ENCODE measurements around the gene ANTKMT.

The ANTKMT gene, protein sequence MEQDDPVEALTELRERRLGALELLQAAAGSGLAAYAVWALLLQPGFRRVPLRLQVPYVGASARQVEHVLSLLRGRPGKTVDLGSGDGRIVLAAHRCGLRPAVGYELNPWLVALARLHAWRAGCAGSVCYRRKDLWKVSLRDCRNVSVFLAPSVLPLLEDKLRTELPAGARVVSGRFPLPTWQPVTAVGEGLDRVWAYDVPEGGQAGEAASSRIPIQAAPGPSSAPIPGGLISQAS

DNA sequence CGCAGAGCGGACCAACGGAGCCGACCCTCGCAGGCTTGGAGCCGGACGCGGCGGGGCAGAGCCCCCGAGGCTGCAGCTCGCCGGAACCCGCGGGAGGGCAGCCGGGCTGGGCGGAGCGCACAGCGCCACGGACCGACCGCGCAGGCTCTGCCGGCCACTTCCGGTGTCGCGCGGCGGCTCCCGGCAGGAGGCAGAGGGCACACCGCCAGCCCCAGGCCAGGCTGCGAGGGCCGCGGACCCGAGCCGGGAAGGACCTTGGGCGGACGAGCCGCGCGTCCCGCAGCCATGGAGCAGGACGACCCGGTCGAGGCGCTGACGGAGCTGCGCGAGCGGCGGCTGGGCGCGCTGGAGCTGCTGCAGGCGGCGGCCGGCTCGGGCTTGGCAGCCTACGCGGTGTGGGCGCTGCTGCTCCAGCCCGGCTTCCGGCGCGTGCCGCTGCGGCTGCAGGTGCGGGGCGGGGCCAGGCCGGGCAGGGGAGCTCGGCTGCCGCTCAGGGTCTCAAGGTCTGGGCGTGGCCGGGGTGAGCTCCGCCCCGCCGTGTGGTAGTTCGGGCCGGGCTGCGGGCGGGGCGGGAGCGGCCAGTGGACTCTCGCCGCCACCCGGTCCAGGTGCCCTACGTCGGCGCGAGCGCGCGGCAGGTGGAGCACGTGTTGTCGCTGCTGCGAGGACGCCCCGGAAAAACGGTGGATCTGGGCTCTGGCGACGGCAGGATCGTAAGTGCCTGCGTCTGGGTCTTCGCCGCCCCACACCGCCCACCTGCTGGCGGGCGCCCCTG, at the start of gene ANTKMT:
TSS of gene ANTKMT (plus strand) at position 157 of the 775 bp plus-strand sequence. CDS start at position 286, 129 bp downstream.
- DNase-seq (ENCODE audit: low read depth), result peak; percentile 54

DNA sequence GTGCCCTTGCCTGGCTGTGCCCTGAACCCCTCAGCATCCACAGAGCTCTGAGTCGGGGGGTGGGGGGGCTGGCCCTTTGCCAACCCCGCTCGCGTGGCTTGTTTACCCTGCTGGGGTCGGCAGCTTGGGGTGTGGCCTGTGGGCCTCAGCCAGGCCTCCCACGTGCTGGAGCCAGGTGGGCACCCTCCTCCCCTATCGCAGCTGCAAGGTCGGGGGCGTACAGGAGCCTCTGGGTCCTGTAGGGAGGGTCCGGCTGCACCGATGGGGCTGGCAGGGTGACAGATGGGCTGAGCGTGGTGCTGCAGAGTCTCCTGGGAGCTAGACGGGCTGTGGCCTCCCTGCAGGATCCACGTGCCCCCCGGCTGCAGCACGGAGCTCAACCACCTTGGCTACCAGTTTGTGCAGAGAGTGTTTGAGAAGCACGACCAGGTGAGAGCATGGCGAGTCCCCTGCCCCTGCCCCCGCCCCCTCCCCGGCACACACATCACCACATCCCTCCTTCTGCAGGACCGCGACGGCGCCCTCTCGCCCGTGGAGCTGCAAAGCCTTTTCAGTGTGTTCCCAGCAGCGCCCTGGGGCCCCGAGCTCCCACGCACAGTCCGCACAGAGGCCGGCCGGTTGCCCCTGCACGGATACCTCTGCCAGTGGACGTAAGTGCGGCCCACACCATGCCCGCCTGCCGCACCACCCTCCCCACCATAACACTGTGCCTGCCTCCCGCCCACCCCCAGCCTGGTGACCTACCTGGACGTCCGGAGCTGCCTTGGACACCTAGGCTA, 49.4 kb upstream of the ANTKMT start:
- no peak for DNase-seq (ENCODE audit: low read depth)

DNA sequence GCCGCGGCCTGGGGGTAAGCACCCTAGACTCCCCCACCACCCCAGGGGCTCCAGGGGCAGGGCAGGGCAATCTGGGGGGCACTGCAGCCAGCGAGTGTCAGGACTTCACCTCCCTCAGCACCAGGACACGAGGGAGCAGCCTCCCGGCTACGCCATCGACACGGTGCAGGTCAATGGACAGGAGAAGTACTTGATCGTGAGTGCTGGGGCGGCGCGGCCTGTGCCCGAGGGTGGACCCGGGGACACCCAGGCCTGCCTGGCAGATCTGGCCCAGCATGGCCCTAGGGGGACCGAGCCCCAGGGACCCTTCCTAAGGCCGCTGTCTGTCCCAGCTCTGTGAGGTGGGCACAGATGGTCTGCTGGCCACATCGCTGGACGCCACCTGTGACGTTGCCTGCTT, 48.6 kb upstream of the ANTKMT start:
- DNase-seq (ENCODE audit: low read depth), result no peak

DNA sequence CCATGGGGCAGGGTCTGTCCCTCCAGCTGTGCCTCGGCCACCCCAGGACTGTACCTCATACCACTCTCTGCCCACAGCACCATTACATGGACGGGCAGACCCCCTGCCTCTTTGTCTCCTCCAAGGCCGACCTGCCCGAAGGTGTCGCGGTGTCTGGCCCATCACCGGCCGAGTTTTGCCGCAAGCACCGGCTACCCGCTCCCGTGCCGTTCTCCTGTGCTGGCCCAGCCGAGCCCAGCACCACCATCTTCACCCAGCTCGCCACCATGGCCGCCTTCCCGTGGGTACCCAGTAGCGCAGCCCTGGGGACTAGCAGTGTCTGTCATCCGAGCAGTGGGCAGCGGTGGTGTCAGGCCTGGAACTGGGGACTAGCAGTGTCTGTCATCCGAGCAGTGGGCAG, 48.1 kb upstream of the ANTKMT start:
- DNase-seq (ENCODE audit: low read depth), result no peak

DNA sequence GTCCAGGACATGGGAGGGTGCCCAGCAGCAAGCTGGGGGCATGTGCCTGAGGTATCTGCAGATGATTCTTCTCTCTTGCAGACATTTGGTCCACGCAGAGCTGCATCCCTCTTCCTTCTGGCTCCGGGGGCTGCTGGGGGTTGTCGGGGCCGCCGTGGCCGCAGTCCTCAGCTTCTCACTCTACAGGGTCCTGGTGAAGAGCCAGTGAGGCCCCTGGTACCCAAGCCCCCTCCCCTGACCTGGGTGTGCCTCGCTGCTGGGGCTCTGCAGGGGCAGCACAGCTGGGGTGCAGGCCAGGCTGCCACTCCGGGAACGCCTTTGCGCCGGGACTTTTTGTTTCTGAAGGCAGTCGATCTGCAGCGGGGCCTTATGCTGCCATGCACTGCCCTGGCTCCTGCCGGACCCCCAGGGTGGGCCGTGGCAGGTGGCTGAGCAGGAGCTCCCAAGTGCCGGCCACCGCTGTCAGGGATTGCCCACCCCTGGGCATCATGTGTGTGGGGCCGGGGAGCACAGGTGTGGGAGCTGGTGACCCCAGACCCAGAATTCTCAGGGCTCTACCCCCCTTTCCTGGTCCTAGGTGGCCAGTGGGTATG, 47.5 kb upstream of the ANTKMT start:
- DNase-seq (ENCODE audit: low read depth), result no peak

DNA sequence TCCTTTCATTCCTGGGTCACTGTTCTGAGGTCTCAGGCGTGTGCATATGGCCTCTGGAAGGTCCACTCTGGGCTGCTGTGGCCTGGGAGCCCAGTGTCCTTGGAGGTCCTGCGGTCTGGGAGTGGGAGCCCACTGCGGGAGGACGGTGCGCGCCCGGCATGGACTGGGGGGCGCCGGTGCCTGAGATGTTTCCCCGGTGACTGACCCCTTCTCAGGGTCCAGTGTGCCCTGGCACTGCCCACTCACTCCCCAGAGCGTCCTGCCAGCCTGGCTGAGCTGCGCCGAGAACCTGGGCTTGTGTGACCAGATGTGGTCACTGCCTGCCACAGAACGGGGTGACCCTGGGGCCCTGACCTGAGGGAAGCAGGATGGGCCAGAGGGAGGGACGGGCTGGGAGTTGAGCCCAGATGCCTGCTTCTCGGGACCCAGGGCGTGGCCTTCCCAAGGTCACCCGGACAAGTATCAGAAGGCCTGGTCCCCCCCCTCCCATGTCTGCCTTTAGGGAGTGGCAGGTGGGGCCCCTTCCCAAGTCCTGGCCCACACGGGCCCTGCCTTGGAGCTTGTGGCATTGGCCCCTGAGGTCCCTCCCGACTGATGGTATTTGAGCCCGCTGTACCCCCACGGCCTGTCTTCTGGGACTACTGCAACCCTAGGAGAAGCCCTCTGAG, 46.6 kb upstream of the ANTKMT start:
- DNase-seq (ENCODE audit: low read depth), result no peak

DNA sequence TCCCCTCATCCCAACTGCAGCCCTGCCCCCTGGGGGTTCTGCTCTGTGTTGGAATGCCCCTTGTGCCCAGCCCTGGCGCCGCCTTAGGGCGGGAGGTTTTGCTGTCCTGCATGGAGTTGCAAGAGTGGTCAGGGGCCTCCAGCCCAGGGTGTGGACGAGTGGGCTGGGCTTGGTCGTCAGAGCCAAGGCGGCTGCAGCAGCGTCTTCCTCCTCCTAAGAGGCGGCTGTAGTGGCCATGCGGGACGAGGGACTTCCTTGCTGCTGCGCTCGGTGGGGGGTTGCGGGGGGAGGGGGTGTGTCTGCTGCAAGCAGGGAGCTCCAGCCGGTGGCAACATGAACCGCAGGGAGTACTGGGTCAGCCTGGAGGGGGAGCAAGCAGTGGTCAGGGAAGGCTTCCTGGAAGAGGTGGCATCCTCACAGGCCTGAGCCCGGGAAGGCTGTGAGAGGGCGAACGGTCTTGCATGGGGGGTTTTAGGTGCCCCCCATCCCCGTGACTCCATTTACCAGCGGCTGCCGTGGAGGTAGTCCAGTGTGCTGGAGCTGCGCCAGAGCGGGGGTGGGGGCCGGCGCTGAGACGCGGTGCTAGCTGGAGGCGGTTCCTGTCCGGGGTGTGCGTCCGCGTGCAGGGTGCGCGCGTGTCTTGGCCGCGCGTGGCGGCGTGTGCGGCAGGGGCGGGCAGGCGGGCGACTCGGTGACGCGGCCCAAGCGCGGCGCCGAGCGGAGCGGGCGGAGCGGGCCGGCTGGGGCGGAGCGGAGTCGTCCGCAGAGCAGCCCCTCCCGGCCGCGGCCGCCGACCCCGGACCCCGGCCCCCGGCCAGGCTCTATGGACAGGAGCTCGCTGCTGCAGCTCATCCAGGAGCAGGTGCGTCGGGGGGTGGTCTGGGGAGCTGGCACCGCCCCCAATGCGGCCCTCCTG, 45.7 kb upstream of the ANTKMT start, which contains the start of gene RHBDL1:
TSS of gene RHBDL1 (plus strand) at position 704 of the 916 bp plus-strand sequence. CDS start at position 824, 120 bp downstream.
- DNase-seq (ENCODE audit: low read depth), result no peak

DNA sequence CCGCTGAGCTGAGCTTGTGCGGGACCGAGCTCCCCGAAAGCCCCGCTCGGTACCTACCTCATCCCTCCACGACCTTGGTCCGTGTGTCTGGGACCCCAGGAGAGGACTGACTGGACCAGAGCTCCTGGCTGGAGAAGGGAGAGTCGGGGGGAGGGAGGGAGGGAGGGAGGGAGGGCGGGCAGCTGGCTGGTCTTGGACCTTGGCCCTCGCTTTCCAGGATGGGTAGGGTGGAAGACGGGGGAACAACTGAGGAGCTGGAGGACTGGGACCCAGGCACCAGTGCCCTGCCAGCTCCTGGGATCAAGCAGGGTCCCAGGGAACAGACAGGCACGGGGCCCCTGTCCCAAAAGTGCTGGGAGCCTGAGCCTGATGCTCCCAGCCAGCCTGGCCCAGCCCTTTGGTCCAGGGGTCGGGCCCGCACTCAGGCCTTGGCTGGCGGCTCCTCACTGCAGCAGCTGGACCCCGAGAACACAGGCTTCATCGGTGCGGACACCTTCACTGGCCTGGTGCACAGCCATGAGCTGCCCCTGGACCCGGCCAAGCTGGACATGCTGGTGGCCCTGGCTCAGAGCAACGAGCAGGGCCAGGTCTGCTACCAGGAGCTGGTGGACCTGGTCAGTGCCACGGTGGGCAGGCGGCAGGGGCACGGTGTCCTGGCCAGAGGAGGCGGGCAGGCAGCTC, 44.9 kb upstream of the ANTKMT start:
- DNase-seq (ENCODE audit: low read depth), result no peak

DNA sequence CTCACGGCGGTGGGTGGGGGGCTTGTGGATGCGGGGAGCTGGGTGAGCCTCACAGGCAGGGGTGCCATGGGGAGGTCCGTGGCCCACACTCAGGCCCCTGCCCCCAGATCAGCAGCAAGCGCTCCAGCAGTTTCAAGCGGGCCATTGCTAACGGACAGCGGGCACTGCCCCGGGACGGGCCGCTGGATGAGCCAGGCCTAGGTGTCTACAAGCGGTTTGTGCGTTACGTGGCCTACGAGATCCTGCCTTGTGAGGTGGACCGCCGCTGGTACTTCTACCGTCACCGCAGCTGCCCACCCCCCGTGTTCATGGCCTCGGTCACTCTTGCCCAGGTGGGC, 44.4 kb upstream of the ANTKMT start:
- DNase-seq (ENCODE audit: low read depth), result no peak

DNA sequence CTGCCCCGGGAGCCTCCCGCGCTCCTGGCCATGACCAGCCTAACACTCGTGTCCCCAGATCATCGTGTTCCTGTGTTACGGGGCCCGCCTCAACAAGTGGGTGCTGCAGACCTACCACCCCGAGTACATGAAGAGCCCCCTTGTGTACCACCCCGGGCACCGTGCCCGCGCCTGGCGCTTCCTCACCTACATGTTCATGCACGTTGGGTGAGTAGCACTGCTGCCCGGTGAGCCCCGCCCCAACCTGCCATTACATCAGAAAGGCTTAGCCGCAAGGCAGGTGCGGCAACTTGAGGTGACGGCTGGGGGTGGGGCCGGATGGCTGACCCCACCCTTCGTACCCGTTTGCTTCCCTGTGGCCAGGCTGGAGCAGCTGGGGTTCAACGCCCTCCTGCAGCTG, 44.0 kb upstream of the ANTKMT start:
- DNase-seq (ENCODE audit: low read depth), result no peak

DNA sequence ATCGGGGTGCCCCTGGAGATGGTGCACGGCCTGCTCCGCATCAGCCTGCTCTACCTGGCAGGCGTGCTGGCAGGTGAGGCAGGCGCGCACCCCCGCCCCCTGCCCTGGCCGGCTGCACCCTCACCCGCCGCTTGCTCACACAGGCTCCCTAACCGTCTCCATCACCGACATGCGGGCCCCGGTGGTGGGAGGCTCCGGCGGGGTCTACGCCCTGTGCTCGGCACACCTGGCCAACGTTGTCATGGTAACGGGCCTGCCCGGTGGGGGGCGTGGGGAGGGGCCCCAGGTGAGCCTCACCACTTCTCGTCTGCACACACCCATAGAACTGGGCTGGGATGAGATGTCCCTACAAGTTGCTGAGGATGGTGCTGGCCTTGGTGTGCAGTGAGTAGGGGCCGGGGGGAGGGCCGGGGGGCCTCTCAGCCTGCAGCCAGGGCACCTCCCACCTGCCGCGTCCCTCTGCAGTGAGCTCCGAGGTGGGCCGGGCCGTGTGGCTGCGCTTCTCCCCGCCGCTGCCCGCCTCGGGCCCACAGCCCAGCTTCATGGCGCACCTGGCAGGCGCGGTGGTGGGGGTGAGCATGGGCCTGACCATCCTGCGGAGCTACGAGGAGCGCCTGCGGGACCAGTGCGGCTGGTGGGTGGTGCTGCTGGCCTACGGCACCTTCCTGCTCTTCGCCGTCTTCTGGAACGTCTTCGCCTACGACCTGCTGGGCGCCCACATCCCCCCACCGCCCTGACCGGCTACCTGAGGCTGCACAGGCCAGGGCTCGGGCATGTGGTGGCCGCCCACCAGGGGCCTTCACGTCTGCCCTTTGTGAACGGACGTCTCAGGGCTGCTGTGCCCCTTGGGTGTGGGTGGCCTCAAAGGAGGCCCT, 43.4 kb upstream of the ANTKMT start:
- DNase-seq (ENCODE audit: low read depth), result no peak

DNA sequence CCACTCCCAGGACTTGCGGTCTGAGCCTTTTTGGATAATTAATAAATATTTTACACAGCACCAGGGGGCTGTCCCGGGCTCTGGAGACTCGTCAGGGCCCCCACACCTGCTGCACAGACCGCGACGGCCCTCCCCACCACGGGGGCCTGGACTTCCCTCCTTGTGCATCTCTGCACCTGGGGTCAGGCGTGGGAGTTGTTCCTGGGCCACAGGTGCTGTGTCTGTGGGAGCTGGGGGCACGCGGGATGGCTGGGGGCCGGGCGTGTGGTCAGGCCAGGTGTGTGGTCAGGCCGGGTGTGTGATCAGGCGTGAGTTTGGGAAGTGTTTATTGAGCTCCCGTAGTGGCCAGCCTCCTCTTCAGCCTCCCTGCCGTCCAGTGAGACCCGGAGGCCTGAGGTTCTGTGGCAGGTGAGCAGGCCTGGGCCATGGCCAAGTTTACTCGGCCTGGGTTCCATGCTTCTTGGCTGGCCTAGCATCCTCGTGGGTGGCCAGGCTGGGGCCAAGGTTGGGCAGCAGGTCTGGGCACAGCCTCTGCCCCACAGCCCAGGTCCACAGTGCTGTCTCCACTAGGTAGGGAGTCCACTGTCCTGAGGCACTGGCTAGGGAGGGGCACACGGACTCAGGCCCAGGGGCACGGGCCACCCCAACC, 42.6 kb upstream of the ANTKMT start:
- no peak for DNase-seq (ENCODE audit: low read depth)

DNA sequence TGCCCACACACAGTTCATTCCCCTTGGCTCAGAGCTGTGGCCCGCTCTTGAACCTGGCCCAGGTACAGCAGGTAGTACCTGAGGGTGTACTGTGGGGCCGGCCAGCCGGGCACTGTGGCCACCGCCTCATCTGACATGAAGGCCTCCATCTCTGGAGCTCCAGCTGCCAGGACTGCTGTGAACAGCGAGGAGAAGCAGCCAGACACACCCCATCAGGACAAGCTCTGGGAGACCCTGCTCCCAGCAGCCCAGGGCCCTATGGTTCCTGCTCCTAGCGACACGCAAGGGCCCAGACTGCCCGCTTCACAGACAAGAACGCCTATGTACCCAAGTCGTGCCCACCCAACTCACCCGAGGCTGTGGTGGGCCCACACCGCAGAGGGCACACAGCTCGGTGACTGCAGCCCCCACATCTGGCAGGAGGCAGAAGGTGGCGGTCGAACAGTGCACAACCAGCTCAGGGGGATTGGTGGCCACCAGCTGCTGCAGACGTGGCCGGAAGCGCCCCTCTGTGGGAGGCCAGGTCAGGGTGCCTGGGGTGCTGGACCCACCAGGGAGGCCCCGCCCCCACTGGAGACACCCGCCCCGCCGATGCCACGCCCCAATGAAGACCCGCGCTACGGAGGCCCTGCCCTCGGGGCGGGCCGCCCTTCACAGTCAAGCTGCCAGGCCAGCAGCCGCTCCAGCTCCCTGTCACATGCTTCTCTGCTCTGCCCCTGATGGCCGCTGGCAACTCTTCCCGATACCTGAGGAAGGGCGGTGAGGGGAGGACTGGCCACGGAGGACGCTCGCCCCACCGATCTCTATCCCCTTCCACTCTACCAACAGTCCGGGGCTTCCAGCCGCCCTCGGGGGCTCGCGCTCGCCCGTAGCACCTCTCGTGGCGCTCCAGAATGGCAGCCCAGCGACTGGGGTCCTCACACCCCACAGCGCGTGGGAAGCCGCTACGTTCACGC, 41.8 kb upstream of the ANTKMT start:
- peak; percentile 35 for DNase-seq (ENCODE audit: low read depth)

DNA sequence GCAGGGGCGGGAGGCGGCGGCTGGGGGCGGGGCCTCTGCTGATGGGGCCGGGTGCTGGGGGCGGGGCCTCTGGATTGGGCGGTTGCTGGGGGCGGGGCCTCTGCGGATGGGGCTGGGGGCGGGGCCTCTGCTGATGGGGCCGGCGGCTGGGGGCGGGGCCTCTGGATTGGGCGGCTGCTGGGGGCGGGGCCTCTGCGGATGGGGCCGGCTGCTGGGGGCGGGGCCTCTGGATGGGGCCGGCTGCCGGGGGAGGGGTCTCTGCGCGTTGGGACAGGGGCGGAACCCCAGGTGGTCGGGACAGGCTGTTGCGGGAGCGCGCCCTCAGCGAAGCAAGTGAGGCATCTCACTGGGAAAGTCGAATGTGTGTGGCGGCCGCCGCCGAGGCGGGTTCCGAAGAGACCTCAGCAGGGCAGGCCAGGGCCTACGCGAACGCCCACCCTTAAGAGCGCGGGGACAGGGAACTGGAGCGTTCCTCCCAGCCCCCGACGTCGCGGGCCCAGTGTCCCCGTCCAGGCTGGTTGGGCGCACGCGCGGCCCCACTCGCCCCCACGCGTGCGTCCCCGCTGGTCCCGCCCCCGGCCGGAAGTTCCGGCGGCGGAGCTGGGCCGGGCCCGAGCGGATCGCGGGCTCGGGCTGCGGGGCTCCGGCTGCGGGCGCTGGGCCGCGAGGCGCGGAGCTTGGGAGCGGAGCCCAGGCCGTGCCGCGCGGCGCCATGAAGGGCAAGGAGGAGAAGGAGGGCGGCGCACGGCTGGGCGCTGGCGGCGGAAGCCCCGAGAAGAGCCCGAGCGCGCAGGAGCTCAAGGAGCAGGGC, 40.9 kb upstream of the ANTKMT start, which contains the start of gene STUB1:
TSS of gene STUB1 (plus strand) at position 597 of the 811 bp plus-strand sequence. CDS start at position 713, 116 bp downstream.
- DNase-seq (ENCODE audit: low read depth), result peak; percentile 82

DNA sequence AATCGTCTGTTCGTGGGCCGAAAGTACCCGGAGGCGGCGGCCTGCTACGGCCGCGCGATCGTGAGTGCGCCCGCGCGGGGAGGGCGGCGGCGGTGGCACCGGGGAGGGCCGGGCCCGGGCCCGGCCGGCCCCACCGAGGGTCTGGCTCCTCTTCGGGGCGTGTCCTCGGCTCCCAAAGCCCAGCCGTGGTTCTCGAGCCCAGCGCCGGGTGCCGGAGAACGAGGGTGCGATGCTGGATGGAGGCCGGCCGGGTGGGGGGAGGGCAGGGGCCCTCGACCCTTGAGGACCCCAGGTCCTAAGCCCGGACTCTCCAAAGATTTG, 40.4 kb upstream of the ANTKMT start:
- no peak for DNase-seq (ENCODE audit: low read depth)

DNA sequence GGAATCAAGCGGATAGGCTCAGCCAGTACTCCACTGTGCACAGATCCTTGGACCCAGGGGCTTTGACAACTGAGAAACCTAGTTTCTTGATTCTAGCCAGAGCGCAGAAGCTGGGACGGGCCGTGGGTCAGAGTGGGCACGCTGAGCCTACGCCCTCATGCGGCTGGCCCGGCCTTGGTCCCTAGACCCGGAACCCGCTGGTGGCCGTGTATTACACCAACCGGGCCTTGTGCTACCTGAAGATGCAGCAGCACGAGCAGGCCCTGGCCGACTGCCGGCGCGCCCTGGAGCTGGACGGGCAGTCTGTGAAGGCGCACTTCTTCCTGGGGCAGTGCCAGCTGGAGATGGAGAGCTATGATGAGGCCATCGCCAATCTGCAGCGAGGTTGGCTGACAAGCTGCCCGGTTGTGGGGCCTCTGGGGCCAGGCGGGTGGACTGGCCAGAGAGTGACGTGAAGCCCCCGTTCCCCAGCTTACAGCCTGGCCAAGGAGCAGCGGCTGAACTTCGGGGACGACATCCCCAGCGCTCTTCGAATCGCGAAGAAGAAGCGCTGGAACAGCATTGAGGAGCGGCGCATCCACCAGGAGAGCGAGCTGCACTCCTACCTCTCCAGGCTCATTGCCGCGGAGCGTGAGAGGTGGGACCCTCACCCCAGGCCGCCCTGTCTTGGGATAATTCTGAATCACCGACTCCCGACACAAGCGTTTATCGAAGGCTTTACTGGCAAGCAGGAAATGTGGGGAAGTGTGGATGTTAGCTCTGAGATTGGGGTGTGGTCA, 39.8 kb upstream of the ANTKMT start:
- no peak for DNase-seq (ENCODE audit: low read depth)

Measured in activated T-helper 9 cell treated with anti-CD3 and anti-CD28 coated beads, Interleukin-2, amount 50 U/mL, for 16 hours (primary cell).